Hepatocyte (in vitro differentiated cells): ENCODE data around the gene CDK19. TPM values are rescaled to one million over a fixed set of nuclear protein-coding genes. Genes with fewer than 3 reads are reported as not detected.

Source experiments
- DNase-seq: peaks from one replicate; pipeline ENCODE4 v3.0.0-alpha.2; 2016; ENCODE audit warnings: low spot score
- H2AFZ ChIP-seq: fragments of 200-600 bp; sonication (generic); 2 replicates; pipeline ENCODE4 v1.6.0; 2016; ENCODE audit warnings: antibody characterized with exemption, mild to moderate bottlenecking
- H3K27ac ChIP-seq: fragments of 200-600 bp; sonication (generic); 2 replicates; pipeline ENCODE4 v1.5.1; 2016; ENCODE audit warnings: mild to moderate bottlenecking
- H3K27me3 ChIP-seq: fragments of 200-600 bp; sonication (generic); 2 replicates; pipeline ENCODE4 v1.6.1; 2016
- H3K36me3 ChIP-seq: fragments of 200-600 bp; sonication (generic); replicated peaks from 2 replicates; pipeline ENCODE4 v1.5.1; 2016; ENCODE audit warnings: low read depth; ENCODE audit not compliant: insufficient read depth
- H3K4me1 ChIP-seq: fragments of 200-600 bp; sonication (generic); 2 replicates; pipeline ENCODE4 v1.5.1; 2016; ENCODE audit warnings: mild to moderate bottlenecking, moderate library complexity; ENCODE audit not compliant: insufficient read depth
- H3K4me2 ChIP-seq: fragments of 200-600 bp; sonication (generic); 2 replicates; pipeline ENCODE4 v1.6.0; 2016
- H3K4me3 ChIP-seq: fragments of 200-600 bp; sonication (generic); 2 replicates; pipeline ENCODE4 v1.5.1; 2016; ENCODE audit warnings: mild to moderate bottlenecking
- H3K79me2 ChIP-seq: fragments of 200-600 bp; sonication (generic); 2 replicates; pipeline ENCODE4 v1.6.0; 2017; ENCODE audit warnings: mild to moderate bottlenecking
- H3K9me2 ChIP-seq: fragments of 200-600 bp; sonication (generic); replicated peaks from 2 replicates; pipeline ENCODE4 v1.6.0; 2017; ENCODE audit warnings: mild to moderate bottlenecking; ENCODE audit not compliant: insufficient read depth
- H3K9me3 ChIP-seq: fragments of 200-600 bp; sonication (generic); 2 replicates; pipeline ENCODE4 v1.5.1; 2016; ENCODE audit warnings: low read depth, mild to moderate bottlenecking
- H4K20me1 ChIP-seq: fragments of 200-600 bp; sonication (generic); 2 replicates; pipeline ENCODE4 v1.6.0; 2016; ENCODE audit warnings: mild to moderate bottlenecking; ENCODE audit not compliant: insufficient read depth, poor library complexity, severe bottlenecking
- EZH2 ChIP-seq: fragments of 200-600 bp; sonication (generic); IDR thresholded peaks from 2 replicates; pipeline ENCODE4 v1.6.1; 2016; ENCODE audit warnings: antibody characterized with exemption, mild to moderate bottlenecking, borderline replicate concordance
- EZH2phosphoT487 ChIP-seq: fragments of 200-600 bp; sonication (generic); IDR thresholded peaks from one replicate; pipeline ENCODE4 v1.6.1; 2018; ENCODE audit warnings: antibody characterized with exemption, mild to moderate bottlenecking, low read depth, moderate library complexity; ENCODE audit not compliant: unreplicated experiment, severe bottlenecking
- WGBS: methylation state at CpG from one replicate; pipeline ENCODE4 v1.1.6; 2016; ENCODE audit warnings: low lambda C conversion rate; ENCODE audit errors: missing lambda C conversion rate; 5-methylcytosine and 5-hydroxymethylcytosine counted together
- polyA plus RNA-seq: library from polyadenylated mRNA; unstranded; fragments of >200 nt; fragmentation: Nextera tagmentation; extraction: Ambion mirVana; gene quantifications from 2 replicates; pipeline ENCODE4 v1.2.1, GENCODE V29; 2016
- total RNA-seq: library from RNA; depleted of rRNA; stranded (reverse); fragments of >200 nt; gene quantifications from 2 replicates; pipeline ENCODE4 v1.2.3, GENCODE V29; 2014
- TF ChIP-seq, protein P1 (sequence below): fragments of 200-600 bp; sonication (generic); IDR thresholded peaks from 2 replicates; pipeline ENCODE4 v1.5.1; 2016; ENCODE audit warnings: antibody characterized with exemption, mild to moderate bottlenecking; ENCODE audit not compliant: poor library complexity

The CDK19 gene
- total and polyA plus RNA-seq, 2 experiments from 2014 or later = 7.3 to 18.6 TPM

GRCh38 chr6:110858562-110859214 is 43.4 kb upstream of the CDK19 start:
- Histone ChIP-seq H3K9me2 (no peaks in the 10 kb centered on the region), H4K20me1 (no peaks in the 10 kb centered on the region), H2AFZ (no peak overlapping the region), H3K4me1 (no peaks in the 10 kb centered on the region), H3K79me2 (no peaks in the 10 kb centered on the region), H3K36me3 (no peaks in the 10 kb centered on the region), H3K4me3 (no peak overlapping the region), H3K27me3 (no peaks in the 10 kb centered on the region), H3K4me2 (no peak overlapping the region), H3K9me3 (no peaks in the 10 kb centered on the region), H3K27ac (no peak overlapping the region)
- WGBS = 95% methylated on average over 31 of the region's 31 CpGs
- DNase-seq = no peak
- no peak for TF ChIP-seq EZH2phosphoT487
- TF ChIP-seq EZH2 = no peak
- TF ChIP-seq, protein P1, sequence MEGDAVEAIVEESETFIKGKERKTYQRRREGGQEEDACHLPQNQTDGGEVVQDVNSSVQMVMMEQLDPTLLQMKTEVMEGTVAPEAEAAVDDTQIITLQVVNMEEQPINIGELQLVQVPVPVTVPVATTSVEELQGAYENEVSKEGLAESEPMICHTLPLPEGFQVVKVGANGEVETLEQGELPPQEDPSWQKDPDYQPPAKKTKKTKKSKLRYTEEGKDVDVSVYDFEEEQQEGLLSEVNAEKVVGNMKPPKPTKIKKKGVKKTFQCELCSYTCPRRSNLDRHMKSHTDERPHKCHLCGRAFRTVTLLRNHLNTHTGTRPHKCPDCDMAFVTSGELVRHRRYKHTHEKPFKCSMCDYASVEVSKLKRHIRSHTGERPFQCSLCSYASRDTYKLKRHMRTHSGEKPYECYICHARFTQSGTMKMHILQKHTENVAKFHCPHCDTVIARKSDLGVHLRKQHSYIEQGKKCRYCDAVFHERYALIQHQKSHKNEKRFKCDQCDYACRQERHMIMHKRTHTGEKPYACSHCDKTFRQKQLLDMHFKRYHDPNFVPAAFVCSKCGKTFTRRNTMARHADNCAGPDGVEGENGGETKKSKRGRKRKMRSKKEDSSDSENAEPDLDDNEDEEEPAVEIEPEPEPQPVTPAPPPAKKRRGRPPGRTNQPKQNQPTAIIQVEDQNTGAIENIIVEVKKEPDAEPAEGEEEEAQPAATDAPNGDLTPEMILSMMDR = no peak

- H3K9me2 ChIP-seq = no peaks in the 10 kb centered on the region
- DNase-seq = no peak
- H3K79me2 ChIP-seq = no peaks in the 10 kb centered on the region
- no peak overlapping the region for H3K4me3 ChIP-seq
- H3K36me3 ChIP-seq = no peaks in the 10 kb centered on the region
- H3K27ac ChIP-seq = no peak overlapping the region
- no peaks in the 10 kb centered on the region for H4K20me1 ChIP-seq
- no peaks in the 10 kb centered on the region for H3K4me1 ChIP-seq
- H3K27me3 ChIP-seq = no peaks in the 10 kb centered on the region
- no peak overlapping the region for H3K4me2 ChIP-seq
- H2AFZ ChIP-seq = no peak overlapping the region
- WGBS = 93% methylated on average over 21 of the region's 21 CpGs
- TF ChIP-seq EZH2 = no peak
- TF ChIP-seq, protein P1 = no peak
- no peak for TF ChIP-seq EZH2phosphoT487
- no peaks in the 10 kb centered on the region for H3K9me3 ChIP-seq
These were observed 42.7 kb upstream of the CDK19 start for GRCh38 chr6:110858016-110858415.

DNA sequence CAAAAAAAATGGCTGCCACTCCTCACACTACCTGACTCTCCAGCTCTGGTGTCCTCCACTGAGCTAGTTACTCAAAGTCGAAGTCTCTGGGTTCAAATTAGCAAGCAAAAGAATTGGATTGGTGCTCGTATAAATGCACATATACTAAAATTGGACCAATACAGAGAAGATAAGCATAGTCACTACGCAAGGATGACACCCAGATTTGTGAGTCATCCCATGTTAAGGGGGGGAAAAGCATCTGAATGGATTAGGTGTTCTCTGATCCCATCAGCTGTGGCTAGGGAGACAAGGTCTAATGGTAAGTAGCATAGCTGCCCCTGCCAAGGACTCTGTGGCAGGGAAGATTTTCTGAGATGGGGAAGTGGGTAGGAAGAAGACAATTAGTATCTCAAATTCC is 41.0 kb upstream of the CDK19 start:
- Histone ChIP-seq H3K9me2 (no peaks in the 10 kb centered on the region), H3K4me1 (no peaks in the 10 kb centered on the region), H3K27me3 (no peaks in the 10 kb centered on the region), H3K4me3 (no peak overlapping the region), H3K27ac (no peak overlapping the region), H3K4me2 (no peak overlapping the region), H3K9me3 (no peaks in the 10 kb centered on the region), H2AFZ (no peak overlapping the region), H3K36me3 (no peaks in the 10 kb centered on the region), H4K20me1 (no peaks in the 10 kb centered on the region), H3K79me2 (no peaks in the 10 kb centered on the region)
- DNase-seq = no peak
- TF ChIP-seq EZH2phosphoT487 = no peak
- TF ChIP-seq EZH2 = no peak
- TF ChIP-seq, protein P1 = no peak
- 96% methylated on average over 3 of the region's 3 CpGs for WGBS
